Stimulated activated CD8-positive, alpha-beta memory T cell treated with anti-CD3 and anti-CD28 coated beads, Interleukin-15, amount 100 ng/mL, for 48 hours (primary cell): ENCODE data around the gene TAF11L14.

Source experiments
- DNase-seq, 2 donors: peaks; one replicate each; pipeline ENCODE4 v3.0.0-alpha.2; 2020; ENCODE audit warnings: low read depth in 2 of 2

The TAF11L14 gene

DNA sequence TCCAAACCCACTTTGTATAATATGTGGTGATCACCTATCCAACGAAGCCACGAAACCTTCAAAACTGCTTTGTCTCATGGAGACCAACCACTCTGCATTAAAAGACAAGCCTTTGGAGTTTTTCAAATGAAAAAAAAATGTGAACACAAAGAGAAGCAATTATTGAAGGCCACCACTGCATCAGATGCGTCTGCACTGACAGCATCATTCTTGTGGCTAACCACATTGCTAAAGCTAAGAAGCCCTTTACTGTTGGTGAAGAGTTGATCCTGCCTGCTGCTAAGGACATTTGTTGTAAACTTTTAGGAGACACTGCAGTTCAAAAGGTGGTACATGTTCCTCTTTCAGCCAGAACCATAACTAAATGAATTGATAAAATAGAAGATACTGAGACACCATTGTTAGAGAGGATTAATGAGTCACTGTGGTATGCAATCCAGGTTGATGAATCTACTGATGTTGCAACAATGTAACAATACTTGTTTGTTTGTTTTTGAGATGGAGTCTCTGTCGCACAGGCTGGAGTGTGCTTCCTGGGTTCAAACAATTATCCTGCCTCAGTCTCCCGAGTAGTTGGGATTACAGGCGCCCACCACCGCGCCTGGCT is 45.4 kb downstream of the TAF11L14 start:
- DNase-seq = no peak

GRCh38 chr5:17680737-17681136 is 46.5 kb downstream of the TAF11L14 start:
- DNase-seq = no peak
